DND-41 (cell line): ENCODE measurements around the gene TM4SF5.

ENCODE experiments used
- ATAC-seq: fragments of 200-7000 bp; cut with Tn5 transposase; 3 replicates; pipeline ENCODE4 v1.9.1; 2021; ENCODE audit warnings: low read depth; ENCODE audit not compliant: insufficient read depth
- DNase-seq: peaks from one replicate; pipeline ENCODE4 v3.0.0-alpha.2; 2020
- H2AFZ ChIP-seq: 2 replicates; pipeline ENCODE4 v1.6.0; 2012; ENCODE audit warnings: low read depth, low read length
- H3K27ac ChIP-seq: 2 replicates; pipeline ENCODE4 v1.5.1; 2012; ENCODE audit warnings: low read length, inconsistent platforms
- H3K27me3 ChIP-seq: fragments of 200-600 bp; sonication (generic); 2 replicates; pipeline ENCODE4 v1.6.0; 2012; ENCODE audit warnings: low read length, mild to moderate bottlenecking, inconsistent platforms; ENCODE audit not compliant: insufficient read depth, poor library complexity
- H3K36me3 ChIP-seq: 2 replicates; pipeline ENCODE4 v1.5.1; 2012; ENCODE audit warnings: low read length, inconsistent platforms; ENCODE audit not compliant: insufficient read depth
- H3K4me1 ChIP-seq: 2 replicates; pipeline ENCODE4 v1.5.1; 2012; ENCODE audit warnings: mild to moderate bottlenecking, low read length; ENCODE audit not compliant: insufficient read depth
- H3K4me2 ChIP-seq: 2 replicates; pipeline ENCODE4 v1.6.0; 2012; ENCODE audit warnings: mild to moderate bottlenecking, moderate library complexity, low read length, inconsistent platforms; ENCODE audit not compliant: insufficient read depth
- H3K4me3 ChIP-seq, 2 experiments: fragments of 200-600 bp in 1 of 2; shearing (Covaris generic) in 1 of 2; 2 replicates each; pipeline ENCODE4 v1.5.1; 2012 to 2016; ENCODE audit warnings: inconsistent platforms in 2 of 2, low read length in 2 of 2, mild to moderate bottlenecking in 2 of 2, low read depth in 1 of 2, moderate library complexity in 1 of 2
- H3K79me2 ChIP-seq: 2 replicates; pipeline ENCODE4 v1.6.0; 2012; ENCODE audit warnings: low read length, inconsistent platforms; ENCODE audit not compliant: insufficient read depth
- H3K9ac ChIP-seq: 2 replicates; pipeline ENCODE4 v1.6.0; 2012; ENCODE audit warnings: low read depth, mild to moderate bottlenecking, inconsistent platforms, low read length, moderate library complexity
- H3K9me3 ChIP-seq: 2 replicates; pipeline ENCODE4 v1.5.1; 2012; ENCODE audit warnings: low read length, moderate library complexity, mild to moderate bottlenecking, inconsistent platforms; ENCODE audit not compliant: insufficient read depth, severe bottlenecking
- H4K20me1 ChIP-seq: 2 replicates; pipeline ENCODE4 v1.6.0; 2012; ENCODE audit warnings: low read length; ENCODE audit not compliant: insufficient read depth
- EZH2 ChIP-seq: IDR thresholded peaks from 3 replicates; pipeline ENCODE4 v1.6.1; 2012; ENCODE audit warnings: borderline replicate concordance, low read depth, mild to moderate bottlenecking, moderate library complexity, low read length, inconsistent platforms; ENCODE audit not compliant: severe bottlenecking
- TF ChIP-seq, protein P1 (sequence below): IDR thresholded peaks from 2 replicates; pipeline ENCODE4 v1.5.1; 2012; ENCODE audit warnings: borderline replicate concordance, low read length, moderate library complexity, mild to moderate bottlenecking; ENCODE audit not compliant: poor library complexity, severe bottlenecking; ENCODE audit errors: extremely low read depth

Gene TM4SF5

DNA sequence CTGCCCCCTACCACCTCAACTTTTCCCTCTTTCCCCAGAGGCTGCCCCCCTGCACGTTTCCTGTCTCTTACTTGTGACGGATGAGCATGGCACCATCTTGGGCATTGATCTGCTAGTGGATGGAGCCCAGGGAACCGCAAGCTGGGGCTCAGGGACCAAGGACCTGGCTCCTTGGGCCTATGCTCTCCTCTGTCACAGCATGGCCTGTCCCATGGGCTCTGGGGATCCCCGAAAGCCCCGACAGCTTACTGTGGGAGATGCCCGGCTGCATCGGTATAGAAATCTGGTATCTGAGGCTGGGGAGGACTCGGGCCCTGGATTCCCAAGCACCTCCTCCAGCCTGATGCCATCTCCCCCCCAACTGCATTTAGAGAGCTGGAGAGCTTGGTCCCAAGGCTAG is 30.1 kb upstream of the TM4SF5 start:
- Histone ChIP-seq H2AFZ (no peak overlapping the region), H3K27ac (no peak overlapping the region), H3K36me3 (no peaks in the 10 kb centered on the region), H3K4me2 (no peak overlapping the region), H3K9me3 (no peaks in the 10 kb centered on the region), H3K9ac (no peak overlapping the region), H4K20me1 (peaks cover 4% of the 10 kb centered on the region; the same call in 1 of the 2 replicates), H3K79me2 (no peaks in the 10 kb centered on the region), H3K4me1 (peaks cover 7% of the 10 kb centered on the region), H3K4me3 (no peak overlapping the region), H3K27me3 (peaks cover 46% of the 10 kb centered on the region)
- ATAC-seq: no peak
- TF ChIP-seq EZH2: no peak
- TF ChIP-seq, protein P1, sequence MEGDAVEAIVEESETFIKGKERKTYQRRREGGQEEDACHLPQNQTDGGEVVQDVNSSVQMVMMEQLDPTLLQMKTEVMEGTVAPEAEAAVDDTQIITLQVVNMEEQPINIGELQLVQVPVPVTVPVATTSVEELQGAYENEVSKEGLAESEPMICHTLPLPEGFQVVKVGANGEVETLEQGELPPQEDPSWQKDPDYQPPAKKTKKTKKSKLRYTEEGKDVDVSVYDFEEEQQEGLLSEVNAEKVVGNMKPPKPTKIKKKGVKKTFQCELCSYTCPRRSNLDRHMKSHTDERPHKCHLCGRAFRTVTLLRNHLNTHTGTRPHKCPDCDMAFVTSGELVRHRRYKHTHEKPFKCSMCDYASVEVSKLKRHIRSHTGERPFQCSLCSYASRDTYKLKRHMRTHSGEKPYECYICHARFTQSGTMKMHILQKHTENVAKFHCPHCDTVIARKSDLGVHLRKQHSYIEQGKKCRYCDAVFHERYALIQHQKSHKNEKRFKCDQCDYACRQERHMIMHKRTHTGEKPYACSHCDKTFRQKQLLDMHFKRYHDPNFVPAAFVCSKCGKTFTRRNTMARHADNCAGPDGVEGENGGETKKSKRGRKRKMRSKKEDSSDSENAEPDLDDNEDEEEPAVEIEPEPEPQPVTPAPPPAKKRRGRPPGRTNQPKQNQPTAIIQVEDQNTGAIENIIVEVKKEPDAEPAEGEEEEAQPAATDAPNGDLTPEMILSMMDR: no peak
- no peak for DNase-seq

DNA sequence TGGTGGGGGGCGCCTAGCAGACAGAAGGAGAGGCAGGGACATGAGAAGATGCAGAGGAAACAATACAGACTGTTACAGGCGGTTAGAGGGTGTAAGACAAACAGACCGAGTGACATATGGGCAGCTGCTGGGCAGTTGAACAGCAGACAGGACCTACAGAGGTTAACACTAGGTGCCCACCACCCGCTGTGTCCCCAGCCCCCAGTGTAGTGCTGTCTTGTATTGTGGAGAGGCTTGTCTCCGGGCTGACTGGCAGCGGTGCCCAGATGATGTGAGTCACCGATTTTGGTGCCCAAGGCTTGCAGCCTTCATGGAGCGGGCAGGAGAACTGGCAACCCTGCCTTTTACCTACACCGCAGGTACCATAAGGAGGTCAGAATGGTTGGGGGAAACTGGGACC is 29.6 kb upstream of the TM4SF5 start:
- no peak overlapping the region for H2AFZ ChIP-seq
- no peaks in the 10 kb centered on the region for H3K36me3 ChIP-seq
- peaks cover 7% of the 10 kb centered on the region for H3K4me1 ChIP-seq
- H3K27me3 ChIP-seq: peaks cover 46% of the 10 kb centered on the region
- no peak for TF ChIP-seq EZH2
- TF ChIP-seq, protein P1: no peak
- H3K79me2 ChIP-seq: no peaks in the 10 kb centered on the region
- DNase-seq (no peak), ATAC-seq (no peak)
- H3K4me3 ChIP-seq: no peak overlapping the region
- H4K20me1 ChIP-seq: peaks cover 4% of the 10 kb centered on the region; the same call in 1 of the 2 replicates
- no peak overlapping the region for H3K27ac ChIP-seq
- H3K9me3 ChIP-seq: no peaks in the 10 kb centered on the region
- no peak overlapping the region for H3K4me2 ChIP-seq
- H3K9ac ChIP-seq: no peak overlapping the region

GRCh38 chr17:4742629-4743028 is 29.1 kb upstream of the TM4SF5 start:
- Histone ChIP-seq H3K9me3 (no peaks in the 10 kb centered on the region), H4K20me1 (peaks cover 4% of the 10 kb centered on the region; the same call in 1 of the 2 replicates), H3K27ac (no peak overlapping the region), H3K4me3 (no peak overlapping the region), H3K4me2 (no peak overlapping the region), H3K36me3 (no peaks in the 10 kb centered on the region), H3K79me2 (no peaks in the 10 kb centered on the region), H3K9ac (no peak overlapping the region), H2AFZ (no peak overlapping the region), H3K27me3 (peaks cover 46% of the 10 kb centered on the region), H3K4me1 (peaks cover 7% of the 10 kb centered on the region)
- no peak for TF ChIP-seq EZH2
- TF ChIP-seq, protein P1: no peak
- ATAC-seq (no peak), DNase-seq (no peak)

DNA sequence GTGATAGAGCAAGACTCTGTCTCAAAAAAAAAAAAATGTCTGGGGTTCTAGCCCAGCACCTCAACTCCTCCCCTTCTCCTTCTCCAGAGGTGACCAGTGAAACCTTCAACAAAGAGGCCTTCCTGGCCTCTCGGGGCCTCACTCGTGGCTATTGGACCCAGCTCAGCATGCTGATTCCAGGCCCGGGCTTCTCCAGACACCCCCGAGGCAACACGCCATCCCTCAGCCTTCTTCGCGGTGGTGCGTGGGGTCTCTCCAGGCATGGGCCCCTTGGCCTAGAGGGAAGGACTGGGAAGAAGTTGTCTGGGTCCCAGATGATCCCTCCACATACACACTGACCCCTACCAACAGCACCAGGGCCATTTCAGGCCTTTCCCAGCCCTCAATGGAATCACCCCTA is 28.5 kb upstream of the TM4SF5 start:
- peaks cover 4% of the 10 kb centered on the region; the same call in 1 of the 2 replicates for H4K20me1 ChIP-seq
- ATAC-seq: no peak
- no peak overlapping the region for H3K9ac ChIP-seq
- H3K27ac ChIP-seq: no peak overlapping the region
- no peak for DNase-seq
- no peaks in the 10 kb centered on the region for H3K79me2 ChIP-seq
- no peaks in the 10 kb centered on the region for H3K9me3 ChIP-seq
- no peak overlapping the region for H3K4me3 ChIP-seq
- TF ChIP-seq, protein P1: no peak
- TF ChIP-seq EZH2: no peak
- H3K4me2 ChIP-seq: no peak overlapping the region
- peaks cover 43% of the 10 kb centered on the region for H3K27me3 ChIP-seq
- no peak overlapping the region for H2AFZ ChIP-seq
- no peaks in the 10 kb centered on the region for H3K36me3 ChIP-seq
- H3K4me1 ChIP-seq: peaks cover 7% of the 10 kb centered on the region
